Muscle of leg (tissue), 11 donors: ENCODE data around the gene TRABD2B. TPM values are rescaled to one million over a fixed set of nuclear protein-coding genes. Genes with fewer than 3 reads are reported as not detected.

Experiments
- DNase-seq: peaks from one replicate; pipeline ENCODE4 v3.0.0; 2013
- H3K27ac ChIP-seq: one replicate; pipeline ENCODE4 v1.5.1; 2013; ENCODE audit warnings: mild to moderate bottlenecking, low read length, control low read depth
- H3K27me3 ChIP-seq: one replicate; pipeline ENCODE4 v1.6.1; 2013; ENCODE audit warnings: low read length; ENCODE audit not compliant: control insufficient read depth, insufficient read depth
- H3K36me3 ChIP-seq: one replicate; pipeline ENCODE4 v1.6.1; 2013; ENCODE audit warnings: low read length; ENCODE audit not compliant: control insufficient read depth, insufficient read depth
- H3K4me1 ChIP-seq: one replicate; pipeline ENCODE4 v1.6.1; 2013; ENCODE audit warnings: low read length; ENCODE audit not compliant: control insufficient read depth, insufficient read depth
- H3K4me3 ChIP-seq: one replicate; pipeline ENCODE4 v1.5.1; 2013; ENCODE audit warnings: low read length, control low read depth
- H3K9me3 ChIP-seq: replicated peaks from 2 replicates; pipeline ENCODE4 v1.6.1; 2013; ENCODE audit warnings: low read depth, low read length; ENCODE audit not compliant: control insufficient read depth
- WGBS: methylation state at CpG from one replicate; pipeline ENCODE4 v1.1.5; 2013; ENCODE audit warnings: missing lambda C conversion rate; ENCODE audit not compliant: insufficient coverage; 5-methylcytosine and 5-hydroxymethylcytosine counted together
- polyA plus RNA-seq, 8 donors: library from polyadenylated mRNA; unstranded; fragments of 120-200 nt; gene quantifications; one replicate each; pipeline versions ENCODE4 v1.2.1 to v1.2.3, GENCODE V29; 2013; ENCODE audit warnings: inconsistent platforms in 1 of 8, low replicate concordance in 1 of 8; ENCODE audit not compliant: insufficient read length in 8 of 8, insufficient read depth in 1 of 8
- total RNA-seq: library from RNA; stranded (reverse); fragments of 120-200 nt; gene quantifications from one replicate; pipeline ENCODE4 v1.2.4, GENCODE V29; 2013

Gene TRABD2B
- total and polyA plus RNA-seq, 9 donors, result 1.1 to 7.0 (median 4.4) TPM

- WGBS, result 35% methylated on average over 11 of the region's 12 CpGs
These were observed 13.5 kb downstream of the TRABD2B start for GRCh38 chr1:47983691-47984090.

GRCh38 chr1:47981667-47982350 lies 15.4 kb downstream of the TRABD2B start:
- Histone ChIP-seq H3K27ac (no peak overlapping the region), H3K4me3 (no peak overlapping the region), H3K36me3 (no peaks in the 10 kb centered on the region), H3K4me1 (peaks cover 13% of the 10 kb centered on the region), H3K27me3 (peaks cover 14% of the 10 kb centered on the region), H3K9me3 (no peaks in the 10 kb centered on the region)
- DNase-seq, result no peak

More at GRCh38 chr1:47983691-47984090, 13.5 kb downstream of the TRABD2B start:
- Histone ChIP-seq H3K4me1 (peaks cover 15% of the 10 kb centered on the region), H3K27me3 (peaks cover 16% of the 10 kb centered on the region), H3K9me3 (no peaks in the 10 kb centered on the region), H3K27ac (no peak overlapping the region), H3K4me3 (no peak overlapping the region), H3K36me3 (no peaks in the 10 kb centered on the region)
- no peak for DNase-seq

GRCh38 chr1:47980501-47980900 lies 16.7 kb downstream of the TRABD2B start:
- Histone ChIP-seq H3K27me3 (peaks cover 14% of the 10 kb centered on the region), H3K9me3 (no peaks in the 10 kb centered on the region), H3K4me1 (peaks cover 9% of the 10 kb centered on the region), H3K36me3 (no peaks in the 10 kb centered on the region), H3K4me3 (no peak overlapping the region), H3K27ac (no peak overlapping the region)
- 83% methylated on average over 2 of the region's 3 CpGs for WGBS
- DNase-seq, result no peak

GRCh38 chr1:47979724-47980123 lies 17.5 kb downstream of the TRABD2B start:
- Histone ChIP-seq H3K4me1 (peaks cover 6% of the 10 kb centered on the region), H3K27me3 (peaks cover 14% of the 10 kb centered on the region), H3K36me3 (no peaks in the 10 kb centered on the region), H3K27ac (no peak overlapping the region), H3K4me3 (no peak overlapping the region), H3K9me3 (no peaks in the 10 kb centered on the region)
- 50% methylated on average over 2 of the region's 3 CpGs for WGBS
- no peak for DNase-seq

GRCh38 chr1:47978486-47978885 lies 18.7 kb downstream of the TRABD2B start:
- Histone ChIP-seq H3K27me3 (peaks cover 2% of the 10 kb centered on the region), H3K4me3 (no peak overlapping the region), H3K27ac (no peak overlapping the region), H3K4me1 (no peaks in the 10 kb centered on the region), H3K9me3 (no peaks in the 10 kb centered on the region), H3K36me3 (no peaks in the 10 kb centered on the region)
- DNase-seq, result no peak
- 21% methylated on average over 2 of the region's 12 CpGs for WGBS

- no peak overlapping the region for H3K4me3 ChIP-seq
- H3K4me1 ChIP-seq, result no peaks in the 10 kb centered on the region
- H3K9me3 ChIP-seq, result no peaks in the 10 kb centered on the region
- H3K36me3 ChIP-seq, result no peaks in the 10 kb centered on the region
- no CpG with 5 or more reads among the region's 2 CpGs for WGBS
- no peaks in the 10 kb centered on the region for H3K27me3 ChIP-seq
- no peak for DNase-seq
- H3K27ac ChIP-seq, result no peak overlapping the region
These were observed 20.5 kb downstream of the TRABD2B start for GRCh38 chr1:47976728-47977127.

GRCh38 chr1:47976267-47976666 lies 20.9 kb downstream of the TRABD2B start:
- WGBS, result no CpG with 5 or more reads among the region's 3 CpGs
- no peaks in the 10 kb centered on the region for H3K36me3 ChIP-seq

GRCh38 chr1:47975302-47975921 lies 21.8 kb downstream of the TRABD2B start:
- no peak overlapping the region for H3K27ac ChIP-seq
- no peaks in the 10 kb centered on the region for H3K4me1 ChIP-seq
- H3K27me3 ChIP-seq, result no peaks in the 10 kb centered on the region
- no CpG with 5 or more reads among the region's 3 CpGs for WGBS
- no peaks in the 10 kb centered on the region for H3K9me3 ChIP-seq
- DNase-seq, result no peak
- H3K36me3 ChIP-seq, result no peaks in the 10 kb centered on the region
- H3K4me3 ChIP-seq, result no peak overlapping the region

More at GRCh38 chr1:47976267-47976666, 20.9 kb downstream of the TRABD2B start:
- no peak overlapping the region for H3K27ac ChIP-seq
- no peaks in the 10 kb centered on the region for H3K27me3 ChIP-seq
- H3K4me1 ChIP-seq, result no peaks in the 10 kb centered on the region
- no peaks in the 10 kb centered on the region for H3K9me3 ChIP-seq
- no peak overlapping the region for H3K4me3 ChIP-seq
- DNase-seq, result no peak

- H3K36me3 ChIP-seq, result no peaks in the 10 kb centered on the region
- no peak for DNase-seq
- no peaks in the 10 kb centered on the region for H3K9me3 ChIP-seq
- WGBS, result 86% methylated on average over 1 of the region's 4 CpGs
- peaks cover 2% of the 10 kb centered on the region for H3K4me1 ChIP-seq
- H3K4me3 ChIP-seq, result no peak overlapping the region
- H3K27ac ChIP-seq, result no peak overlapping the region
- no peaks in the 10 kb centered on the region for H3K27me3 ChIP-seq
These were observed 24.2 kb downstream of the TRABD2B start for GRCh38 chr1:47972864-47973432.

GRCh38 chr1:47971385-47972160 lies 25.6 kb downstream of the TRABD2B start:
- no peaks in the 10 kb centered on the region for H3K9me3 ChIP-seq
- no peak for DNase-seq
- H3K27me3 ChIP-seq, result no peaks in the 10 kb centered on the region
- no peak overlapping the region for H3K27ac ChIP-seq
- no peak overlapping the region for H3K4me3 ChIP-seq
- H3K4me1 ChIP-seq, result peaks cover 2% of the 10 kb centered on the region
- WGBS, result 100% methylated on average over 1 of the region's 2 CpGs
- H3K36me3 ChIP-seq, result no peaks in the 10 kb centered on the region
